Neural cell (in vitro differentiated cells): Measurements from ENCODE around the gene PACS2. TPM values are rescaled to one million over a fixed set of nuclear protein-coding genes. Genes with fewer than 3 reads are reported as not detected.

ENCODE experiments used
- H2AFZ ChIP-seq: fragments of 200-600, 300-800 bp; sonication (generic), shearing (Covaris generic); 2 replicates; pipeline ENCODE4 v1.6.0; 2014; ENCODE audit warnings: low read depth, mild to moderate bottlenecking, antibody characterized with exemption, low read length, moderate library complexity
- H3F3A ChIP-seq: fragments of 200-600 bp; shearing (Covaris generic); 2 replicates; pipeline ENCODE4 v1.6.1; 2016; ENCODE audit warnings: mild to moderate bottlenecking, moderate library complexity, mixed read lengths, antibody characterized with exemption, low read length; ENCODE audit not compliant: insufficient read depth, poor library complexity, severe bottlenecking
- H3K27ac ChIP-seq: fragments of 200-600, 300-800 bp; sonication (generic), shearing (Covaris generic); 2 replicates; pipeline ENCODE4 v1.5.1; 2014; ENCODE audit warnings: mild to moderate bottlenecking, low read length, moderate library complexity
- H3K27me3 ChIP-seq: fragments of 300-800, 200-600 bp; sonication (generic), shearing (Covaris generic); 2 replicates; pipeline ENCODE4 v1.6.0; 2014; ENCODE audit warnings: mild to moderate bottlenecking, low read depth, low read length, moderate library complexity; ENCODE audit not compliant: insufficient read depth
- H3K36me3 ChIP-seq: fragments of 300-800, 200-600 bp; sonication (generic), shearing (Covaris generic); 2 replicates; pipeline ENCODE4 v1.5.1; 2014; ENCODE audit warnings: mild to moderate bottlenecking, antibody characterized with exemption, low read length, moderate library complexity; ENCODE audit not compliant: insufficient read depth
- H3K4me2 ChIP-seq: fragments of 300-800, 200-600 bp; sonication (generic), shearing (Covaris generic); 2 replicates; pipeline ENCODE4 v1.6.0; 2014; ENCODE audit warnings: mild to moderate bottlenecking, low read length
- H3K4me3 ChIP-seq: fragments of 300-800, 200-600 bp; sonication (generic), shearing (Covaris generic); 2 replicates; pipeline ENCODE4 v1.5.1; 2014; ENCODE audit warnings: mild to moderate bottlenecking, low read length, moderate library complexity
- H3K79me2 ChIP-seq: fragments of 200-600 bp; shearing (Covaris generic); replicated peaks from 2 replicates; pipeline ENCODE4 v1.6.0; 2014; ENCODE audit warnings: mild to moderate bottlenecking, low read length, moderate library complexity; ENCODE audit not compliant: insufficient read depth
- H3K9ac ChIP-seq: fragments of 300-800, 200-600 bp; sonication (generic), shearing (Covaris generic); 2 replicates; pipeline ENCODE4 v1.6.1; 2016; ENCODE audit warnings: mild to moderate bottlenecking, low read length, mixed read lengths
- H3K9me2 ChIP-seq: fragments of 200-600 bp; shearing (Covaris generic); 2 replicates; pipeline ENCODE4 v1.6.1; 2016; ENCODE audit warnings: mild to moderate bottlenecking, low read length, mixed read lengths; ENCODE audit not compliant: insufficient read depth
- H3K9me3 ChIP-seq: fragments of 200-600, 300-800 bp; sonication (generic), shearing (Covaris generic); 2 replicates; pipeline ENCODE4 v1.6.1; 2016; ENCODE audit warnings: mild to moderate bottlenecking, mixed run types, low read length, moderate library complexity, mixed read lengths
- H4K20me1 ChIP-seq: fragments of 200-600 bp; shearing (Covaris generic); 2 replicates; pipeline ENCODE4 v1.6.1; 2016; ENCODE audit warnings: mild to moderate bottlenecking, mixed run types; ENCODE audit not compliant: insufficient read depth
- EP300 ChIP-seq: fragments of 450-650 bp; conservative IDR thresholded peaks from 2 replicates; pipeline ENCODE4 v1.6.1; 2014; ENCODE audit warnings: antibody characterized with exemption, mild to moderate bottlenecking, moderate library complexity; ENCODE audit not compliant: poor library complexity, severe bottlenecking
- EZH2 ChIP-seq: fragments of 200-600, 300-800 bp; shearing (Covaris generic), sonication (generic); IDR thresholded peaks from 2 replicates; pipeline ENCODE4 v1.6.1; 2014; ENCODE audit warnings: antibody characterized with exemption, low read length, borderline replicate concordance, mild to moderate bottlenecking; ENCODE audit not compliant: insufficient read depth, poor library complexity, severe bottlenecking
- MXI1 ChIP-seq: fragments of 450-650 bp; conservative IDR thresholded peaks from 2 replicates; pipeline ENCODE4 v1.6.1; 2014; ENCODE audit warnings: antibody characterized with exemption, mild to moderate bottlenecking; ENCODE audit not compliant: poor library complexity, severe bottlenecking
- POLR2AphosphoS5 ChIP-seq: IDR thresholded peaks from 2 replicates; pipeline ENCODE4 v1.6.1; 2012
- RAD21 ChIP-seq: fragments of 450-650 bp; conservative IDR thresholded peaks from 2 replicates; pipeline ENCODE4 v1.6.1; 2014; ENCODE audit warnings: antibody characterized with exemption, mild to moderate bottlenecking, moderate library complexity
- SMC3 ChIP-seq: fragments of 450-650 bp; conservative IDR thresholded peaks from 2 replicates; pipeline ENCODE4 v1.6.1; 2014; ENCODE audit warnings: antibody characterized with exemption, mild to moderate bottlenecking, moderate library complexity; ENCODE audit not compliant: poor library complexity
- TAF1 ChIP-seq: IDR thresholded peaks from 2 replicates; pipeline ENCODE4 v1.6.1; 2012; ENCODE audit warnings: low read depth
- polyA plus RNA-seq: library from polyadenylated mRNA; depleted of rRNA; stranded (reverse); fragments of >200 nt; gene quantifications from 2 replicates; pipeline ENCODE4 v1.2.3, GENCODE V29; 2014
- TF ChIP-seq, protein P1 (sequence below): IDR thresholded peaks from 2 replicates; pipeline ENCODE4 v1.6.1; 2012; ENCODE audit warnings: borderline replicate concordance
- TF ChIP-seq, protein P2 (sequence below): fragments of 450-650 bp; IDR thresholded peaks from 2 replicates; pipeline ENCODE4 v1.5.1; 2014; ENCODE audit warnings: antibody characterized with exemption, mild to moderate bottlenecking, moderate library complexity; ENCODE audit not compliant: poor library complexity, severe bottlenecking

The PACS2 gene
- polyA plus RNA-seq, 1 donor from 2014 or later = 77.7 TPM

DNA sequence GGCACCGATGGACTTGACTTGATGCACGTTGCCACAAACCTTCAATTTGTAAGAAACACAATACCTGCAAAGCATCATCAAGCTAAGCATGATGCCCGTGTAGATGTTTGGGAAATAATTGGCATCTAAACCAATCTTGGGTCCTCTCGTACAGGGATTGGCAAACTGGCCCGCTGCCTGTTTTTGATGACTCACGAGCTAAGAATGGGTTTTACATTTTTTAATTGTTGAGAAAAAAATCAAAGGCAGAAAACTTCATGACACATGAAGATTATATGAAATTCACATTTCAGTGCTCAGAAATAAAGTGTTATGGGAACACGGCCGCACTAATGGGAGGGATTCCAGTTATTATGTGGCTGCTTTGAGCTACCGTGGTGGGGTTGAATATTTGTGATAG, 116.0 kb downstream of the PACS2 start:
- H3K4me2 ChIP-seq = no peak overlapping the region
- H3K36me3 ChIP-seq = no peaks in the 10 kb centered on the region
- no peak for TF ChIP-seq EP300
- no peak for TF ChIP-seq RAD21
- no peak for TF ChIP-seq TAF1
- TF ChIP-seq, protein P1, sequence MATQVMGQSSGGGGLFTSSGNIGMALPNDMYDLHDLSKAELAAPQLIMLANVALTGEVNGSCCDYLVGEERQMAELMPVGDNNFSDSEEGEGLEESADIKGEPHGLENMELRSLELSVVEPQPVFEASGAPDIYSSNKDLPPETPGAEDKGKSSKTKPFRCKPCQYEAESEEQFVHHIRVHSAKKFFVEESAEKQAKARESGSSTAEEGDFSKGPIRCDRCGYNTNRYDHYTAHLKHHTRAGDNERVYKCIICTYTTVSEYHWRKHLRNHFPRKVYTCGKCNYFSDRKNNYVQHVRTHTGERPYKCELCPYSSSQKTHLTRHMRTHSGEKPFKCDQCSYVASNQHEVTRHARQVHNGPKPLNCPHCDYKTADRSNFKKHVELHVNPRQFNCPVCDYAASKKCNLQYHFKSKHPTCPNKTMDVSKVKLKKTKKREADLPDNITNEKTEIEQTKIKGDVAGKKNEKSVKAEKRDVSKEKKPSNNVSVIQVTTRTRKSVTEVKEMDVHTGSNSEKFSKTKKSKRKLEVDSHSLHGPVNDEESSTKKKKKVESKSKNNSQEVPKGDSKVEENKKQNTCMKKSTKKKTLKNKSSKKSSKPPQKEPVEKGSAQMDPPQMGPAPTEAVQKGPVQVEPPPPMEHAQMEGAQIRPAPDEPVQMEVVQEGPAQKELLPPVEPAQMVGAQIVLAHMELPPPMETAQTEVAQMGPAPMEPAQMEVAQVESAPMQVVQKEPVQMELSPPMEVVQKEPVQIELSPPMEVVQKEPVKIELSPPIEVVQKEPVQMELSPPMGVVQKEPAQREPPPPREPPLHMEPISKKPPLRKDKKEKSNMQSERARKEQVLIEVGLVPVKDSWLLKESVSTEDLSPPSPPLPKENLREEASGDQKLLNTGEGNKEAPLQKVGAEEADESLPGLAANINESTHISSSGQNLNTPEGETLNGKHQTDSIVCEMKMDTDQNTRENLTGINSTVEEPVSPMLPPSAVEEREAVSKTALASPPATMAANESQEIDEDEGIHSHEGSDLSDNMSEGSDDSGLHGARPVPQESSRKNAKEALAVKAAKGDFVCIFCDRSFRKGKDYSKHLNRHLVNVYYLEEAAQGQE = no peak
- TF ChIP-seq, protein P2, sequence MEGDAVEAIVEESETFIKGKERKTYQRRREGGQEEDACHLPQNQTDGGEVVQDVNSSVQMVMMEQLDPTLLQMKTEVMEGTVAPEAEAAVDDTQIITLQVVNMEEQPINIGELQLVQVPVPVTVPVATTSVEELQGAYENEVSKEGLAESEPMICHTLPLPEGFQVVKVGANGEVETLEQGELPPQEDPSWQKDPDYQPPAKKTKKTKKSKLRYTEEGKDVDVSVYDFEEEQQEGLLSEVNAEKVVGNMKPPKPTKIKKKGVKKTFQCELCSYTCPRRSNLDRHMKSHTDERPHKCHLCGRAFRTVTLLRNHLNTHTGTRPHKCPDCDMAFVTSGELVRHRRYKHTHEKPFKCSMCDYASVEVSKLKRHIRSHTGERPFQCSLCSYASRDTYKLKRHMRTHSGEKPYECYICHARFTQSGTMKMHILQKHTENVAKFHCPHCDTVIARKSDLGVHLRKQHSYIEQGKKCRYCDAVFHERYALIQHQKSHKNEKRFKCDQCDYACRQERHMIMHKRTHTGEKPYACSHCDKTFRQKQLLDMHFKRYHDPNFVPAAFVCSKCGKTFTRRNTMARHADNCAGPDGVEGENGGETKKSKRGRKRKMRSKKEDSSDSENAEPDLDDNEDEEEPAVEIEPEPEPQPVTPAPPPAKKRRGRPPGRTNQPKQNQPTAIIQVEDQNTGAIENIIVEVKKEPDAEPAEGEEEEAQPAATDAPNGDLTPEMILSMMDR = no peak
- no peak for TF ChIP-seq SMC3
- TF ChIP-seq EZH2 = no peak
- no peak for TF ChIP-seq POLR2AphosphoS5
- TF ChIP-seq MXI1 = no peak
- H3F3A ChIP-seq = no peaks in the 10 kb centered on the region
- H3K9me2 ChIP-seq = no peaks in the 10 kb centered on the region
- H3K4me3 ChIP-seq = no peak overlapping the region
- H3K27me3 ChIP-seq = no peaks in the 10 kb centered on the region
- H3K9ac ChIP-seq = no peak overlapping the region
- H3K9me3 ChIP-seq = no peaks in the 10 kb centered on the region
- H3K79me2 ChIP-seq = peaks cover 38% of the 10 kb centered on the region
- H4K20me1 ChIP-seq = no peaks in the 10 kb centered on the region
- no peak overlapping the region for H3K27ac ChIP-seq
- H2AFZ ChIP-seq = no peak overlapping the region

DNA sequence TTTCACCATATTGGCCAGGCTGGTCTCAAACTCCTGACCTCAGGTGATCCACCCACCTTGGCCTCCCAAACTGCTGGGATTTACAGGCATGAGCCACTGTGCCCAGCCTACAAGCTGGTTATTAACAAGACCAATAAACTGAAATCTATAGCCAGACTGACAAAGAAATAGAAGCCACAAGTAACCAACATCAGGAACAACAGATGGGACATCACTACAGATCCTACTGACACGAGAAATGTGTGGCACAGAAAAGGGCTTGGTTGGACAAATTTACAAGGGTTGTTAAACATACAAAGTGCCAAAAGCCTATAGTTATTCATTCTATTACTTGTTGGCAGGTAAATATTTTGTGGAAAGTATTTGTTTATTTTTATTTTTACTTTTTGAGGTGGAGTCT, 116.7 kb downstream of the PACS2 start:
- Histone ChIP-seq H3K9me2 (no peaks in the 10 kb centered on the region), H3K4me2 (no peak overlapping the region), H2AFZ (no peak overlapping the region), H3K79me2 (peaks cover 44% of the 10 kb centered on the region), H3K9me3 (no peaks in the 10 kb centered on the region), H3K4me3 (no peak overlapping the region), H4K20me1 (no peaks in the 10 kb centered on the region), H3F3A (no peaks in the 10 kb centered on the region), H3K27me3 (no peaks in the 10 kb centered on the region), H3K9ac (no peak overlapping the region), H3K36me3 (no peaks in the 10 kb centered on the region), H3K27ac (no peak overlapping the region)
- TF ChIP-seq POLR2AphosphoS5 (no peak), MXI1 (no peak), EZH2 (no peak), EP300 (no peak), SMC3 (no peak), RAD21 (no peak), TAF1 (no peak)
- TF ChIP-seq, protein P2 = no peak
- TF ChIP-seq, protein P1 = no peak
